ENCODE data around the gene INO80B.
"Not testable (repeated sequence)": the region's sequence is repeated elsewhere in the genome, so short reads cannot be mapped to it uniquely, and the experiment has no call there.

INO80B gene

GRCh38 chr2:74450570-74451190, 4.2 kb upstream of the INO80B start:
- TF ChIP-seq POLR2A (IDR thresholded peaks at IDR 0.05; ENCODE audit: low read length) = no peak
- no peak for TF ChIP-seq GATA1 (IDR thresholded peaks at IDR 0.05; ENCODE audit: low read depth, low read length)

GRCh38 chr2:74457129-74457548, 2.3 kb downstream of the INO80B start:
- DNase-seq = no peak
- TF ChIP-seq GATA1 (IDR thresholded peaks at IDR 0.05; ENCODE audit: low read depth, low read length) (no peak), POLR2A (IDR thresholded peaks at IDR 0.05; ENCODE audit: low read length) (no peak)

More at GRCh38 chr2:74450570-74451190, 4.2 kb upstream of the INO80B start:
- DNase-seq = no peak

- DNase-seq = peak; percentile 81 to 83
- TF ChIP-seq GATA1 (IDR thresholded peaks at IDR 0.05; ENCODE audit: low read depth, low read length) (no peak), POLR2A (IDR thresholded peaks at IDR 0.05; ENCODE audit: low read length) (no peak)
These were observed 2.8 kb downstream of the INO80B start for GRCh38 chr2:74457549-74458131.

DNA sequence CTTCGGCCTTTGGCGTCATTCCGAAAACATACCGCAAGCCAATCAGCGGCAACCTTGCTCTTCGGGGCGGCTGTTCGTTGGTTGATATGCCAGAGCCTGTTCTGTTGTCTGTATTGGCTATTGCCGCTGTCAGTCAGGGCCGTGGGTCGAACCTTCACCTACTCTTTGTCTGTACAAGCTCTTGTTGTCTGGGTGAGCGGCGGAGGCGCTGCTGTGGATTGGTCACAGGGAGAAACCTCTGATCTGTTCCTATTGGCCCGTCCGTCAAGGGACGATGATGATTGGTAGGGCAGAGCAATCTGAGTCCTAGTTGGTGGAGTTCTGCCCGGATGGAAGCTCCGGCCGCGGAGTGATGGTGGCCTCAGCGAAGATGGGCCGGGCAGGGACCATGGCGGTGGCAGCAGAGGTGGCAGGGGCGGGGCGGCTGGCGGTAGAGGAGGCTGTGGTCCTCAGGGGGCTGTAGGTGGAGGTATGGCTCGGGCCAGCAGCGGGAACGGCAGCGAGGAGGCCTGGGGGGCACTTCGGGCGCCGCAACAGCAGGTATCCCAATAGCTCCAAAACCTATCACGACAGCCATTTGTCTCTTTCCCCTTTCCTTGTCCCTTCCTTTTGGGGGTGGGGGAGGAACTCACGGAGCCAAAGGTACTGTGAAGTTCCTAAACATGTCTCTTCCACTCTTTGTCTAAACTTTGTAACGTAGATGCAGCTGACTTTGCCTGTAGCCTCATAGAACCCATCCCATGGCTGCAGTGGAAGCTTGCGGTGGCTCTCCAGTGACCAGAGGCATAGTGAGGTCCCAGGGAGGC, 3.4 kb downstream of the INO80B start, which contains the start of gene WBP1:
WBP1 (plus strand) TSS at position 307 of the 806 bp plus-strand sequence; CDS start at position 472, 165 bp downstream.
- peak; percentile 99 to 100 for DNase-seq
- TF ChIP-seq POLR2A (IDR thresholded peaks at IDR 0.05; ENCODE audit: low read length) (peak; percentile 88), GATA1 (IDR thresholded peaks at IDR 0.05; ENCODE audit: low read depth, low read length) (no peak)

- TF ChIP-seq GATA1 (IDR thresholded peaks at IDR 0.05; ENCODE audit: low read depth, low read length) (no peak), POLR2A (IDR thresholded peaks at IDR 0.05; ENCODE audit: low read length) (no peak)
- no peak for DNase-seq
These were observed 4.1 kb downstream of the INO80B start for GRCh38 chr2:74458938-74459363.

DNA sequence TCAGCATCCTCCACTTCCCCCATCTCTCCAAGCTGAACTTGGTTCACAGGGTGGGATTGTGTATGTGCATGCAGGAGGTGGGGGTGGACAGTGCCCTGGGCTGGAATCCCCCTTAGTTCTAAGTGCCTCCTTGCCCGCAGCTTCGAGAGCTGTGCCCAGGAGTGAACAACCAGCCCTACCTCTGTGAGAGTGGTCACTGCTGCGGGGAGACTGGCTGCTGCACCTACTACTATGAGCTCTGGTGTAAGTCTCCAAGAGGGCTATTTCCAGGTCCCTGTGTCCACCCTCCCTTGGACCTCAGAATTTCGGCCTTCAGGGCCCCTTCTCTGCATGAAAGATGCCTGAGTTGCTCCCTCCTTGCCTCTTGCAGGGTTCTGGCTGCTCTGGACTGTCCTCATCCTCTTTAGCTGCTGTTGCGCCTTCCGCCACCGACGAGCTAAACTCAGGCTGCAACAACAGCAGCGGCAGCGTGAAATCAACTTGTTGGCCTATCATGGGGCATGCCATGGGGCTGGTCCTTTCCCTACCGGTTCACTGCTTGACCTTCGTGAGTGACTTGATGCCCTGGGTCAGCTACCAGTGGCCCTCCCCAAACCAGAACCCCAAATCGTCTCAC, 4.7 kb downstream of the INO80B start:
- DNase-seq = not testable (repeated sequence)

GRCh38 chr2:74460187-74460586, 5.3 kb downstream of the INO80B start:
- not testable (repeated sequence) for DNase-seq

GRCh38 chr2:74461187-74462053, 6.5 kb downstream of the INO80B start:
- no peak for TF ChIP-seq POLR2A (IDR thresholded peaks at IDR 0.05; ENCODE audit: low read length)
- TF ChIP-seq GATA1 (IDR thresholded peaks at IDR 0.05; ENCODE audit: low read depth, low read length) = no peak
- DNase-seq = no peak

DNA sequence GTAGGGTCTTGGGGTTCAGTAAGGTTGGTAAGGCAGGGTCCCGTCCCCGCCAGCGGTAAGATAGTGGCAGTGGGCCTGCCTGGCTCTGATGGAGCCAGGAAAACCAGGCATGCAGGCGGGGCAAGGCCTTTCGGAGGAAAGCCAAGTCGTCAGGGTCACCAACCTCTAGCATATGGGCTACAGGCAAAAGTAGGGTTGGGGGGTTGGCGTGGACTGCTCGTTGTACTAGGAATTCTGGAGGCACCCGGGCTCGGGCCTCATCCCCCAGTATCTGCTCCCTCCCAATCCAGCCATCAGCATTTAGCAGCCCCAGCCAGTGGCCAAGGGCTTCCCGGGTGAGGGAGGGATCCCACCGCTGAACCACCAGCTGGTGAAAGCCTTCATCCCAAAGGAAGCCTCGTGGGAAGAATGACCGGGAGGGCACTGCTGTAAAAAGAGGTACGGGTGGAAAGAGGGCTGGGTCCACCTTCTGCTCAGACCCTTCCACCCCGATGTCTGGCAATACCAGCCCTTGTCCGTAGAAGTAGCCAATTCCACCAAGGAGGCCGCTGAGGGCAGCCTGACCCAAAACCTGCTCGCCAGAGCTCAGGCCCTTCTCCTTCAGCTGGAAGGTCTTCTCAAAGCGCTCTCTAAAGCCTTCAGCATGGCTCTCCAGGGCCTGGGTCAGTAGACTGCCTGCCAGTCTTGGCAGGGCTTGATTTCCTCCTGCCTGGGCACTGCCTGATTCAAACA, 7.3 kb downstream of the INO80B start:
- DNase-seq = no peak

GRCh38 chr2:74462786-74463105, 7.9 kb downstream of the INO80B start:
- DNase-seq = no peak
- TF ChIP-seq GATA1 (IDR thresholded peaks at IDR 0.05; ENCODE audit: low read depth, low read length) = no peak
- TF ChIP-seq POLR2A (IDR thresholded peaks at IDR 0.05; ENCODE audit: low read length) = no peak

More for the DNA sequence above, 7.3 kb downstream of the INO80B start:
- no peak for TF ChIP-seq GATA1 (IDR thresholded peaks at IDR 0.05; ENCODE audit: low read depth, low read length)
- TF ChIP-seq POLR2A (IDR thresholded peaks at IDR 0.05; ENCODE audit: low read length) = no peak

- DNase-seq = no peak
- TF ChIP-seq POLR2A (IDR thresholded peaks at IDR 0.05; ENCODE audit: low read length) (no peak), GATA1 (IDR thresholded peaks at IDR 0.05; ENCODE audit: low read depth, low read length) (no peak)
These were observed 9.5 kb downstream of the INO80B start for GRCh38 chr2:74464406-74464805.

- not testable (repeated sequence) for DNase-seq
These were observed 15.9 kb downstream of the INO80B start for GRCh38 chr2:74470742-74471141.
